ENCODE measurements around the gene WDR31. TPM values are rescaled to one million over a fixed set of nuclear protein-coding genes. Genes with fewer than 3 reads are reported as not detected.
A peak's percentile ranks its signal among the peaks of the same experiment; 100 is the strongest.

The WDR31 gene
- total and polyA plus RNA-seq, 2 of the 4 experiments (the other 2 are of a cell fraction), result 0.29 to 0.36 TPM

DNA sequence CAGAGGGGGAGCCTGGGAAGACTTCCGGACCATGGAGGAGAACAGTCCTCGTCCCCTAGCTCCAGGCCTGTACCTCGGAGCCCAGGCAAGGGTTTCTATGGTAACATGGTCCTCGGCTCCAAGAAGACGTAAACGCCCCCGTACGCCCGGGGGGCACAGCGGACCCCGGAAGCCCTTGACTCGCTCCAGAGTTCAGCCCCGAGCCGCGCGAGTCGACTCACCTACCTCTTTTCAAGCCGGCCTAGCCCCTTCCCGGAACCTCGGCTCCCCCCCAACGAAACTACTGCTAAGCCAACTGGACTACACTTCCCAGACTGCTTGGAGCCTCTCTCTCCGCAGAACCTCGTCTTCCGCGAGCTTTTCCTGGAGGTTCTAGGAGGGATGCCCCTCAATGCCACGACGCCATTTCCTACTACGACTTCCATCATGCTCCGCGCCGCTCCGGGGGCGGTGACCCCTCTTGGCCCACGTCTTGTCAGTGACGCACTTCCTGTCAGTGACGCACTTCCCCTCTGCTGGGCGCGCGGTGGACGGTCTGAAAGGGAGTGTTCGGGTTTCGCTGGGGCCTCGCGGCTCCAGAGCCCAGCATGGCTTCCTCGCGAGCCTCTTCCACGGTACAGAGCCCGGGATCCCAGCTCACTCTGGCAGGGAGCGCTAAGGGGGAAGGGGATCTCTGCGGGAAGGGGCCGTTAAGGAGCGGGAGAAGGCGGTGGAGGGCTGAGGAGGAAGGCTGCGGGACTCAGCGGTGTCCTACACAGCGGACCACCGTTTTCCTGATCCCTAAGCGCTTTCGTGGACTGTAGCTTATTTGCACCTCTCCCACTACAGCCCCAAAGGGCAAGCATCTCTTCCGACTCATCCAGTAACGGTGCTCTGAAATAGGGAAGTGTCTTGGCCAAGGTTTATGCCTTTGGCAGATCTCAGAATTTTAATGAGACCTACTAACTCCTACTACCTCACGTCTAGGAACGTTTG is 64.6 kb downstream of the WDR31 start, which contains the start of the genes CDC26 and PRPF4:
Gene CDC26 (minus strand): TSS at position 416 of the 975 bp plus-strand sequence. CDS start 3,065 bp downstream, outside the sequence.
Gene PRPF4 (plus strand): TSS at position 502 of the 975 bp plus-strand sequence. CDS start 86 bp downstream, at position 588.
- dilution Hi-C loops (cut with HindIII; ENCODE audit: low sequenced_read_pairs, unreplicated experiment) (no loop called here), in situ Hi-C loops (cut with MboI; ENCODE audit: low sequenced_read_pairs) (no loop called here), intact Hi-C loops (cut with micrococcal nuclease) (loop anchor here (1.0 to 10.0 kb wide), 3 partner anchors 54 to 379 kb away; partner anchors contain the start of genes FKBP15 and SLC31A1)
- peak within 1 kb of the TSS; percentile 33 for H3K18ac ChIP-seq (ENCODE audit: low read depth, low read length)
- H2BK20ac ChIP-seq (ENCODE audit: low read depth, low read length), result no peak within 1 kb of the TSS
- H3K4me3 ChIP-seq (ENCODE audit: insufficient read depth, low read depth, low read length), result peak within 1 kb of the TSS; percentile 74
- H2AFZ ChIP-seq (replicated peaks; ENCODE audit: low read length, poor library complexity), result peak within 1 kb of the TSS; percentile 98
- H3K14ac ChIP-seq (replicated peaks; ENCODE audit: low read depth, low read length), result peak within 1 kb of the TSS; percentile 86
- peaks cover 17 to 27% of the 10 kb centered on the region in 2 experiments for H3K79me1 ChIP-seq (ENCODE audit: low read depth in 1 of 2, low read length in 2 of 2)
- H3K27ac ChIP-seq (ENCODE audit: insufficient read depth, low read length), result peak within 1 kb of the TSS; percentile 88
- H4K20me1 ChIP-seq (ENCODE audit: insufficient read depth, low read length), result no peaks in the 10 kb centered on the region
- H2AK5ac ChIP-seq (ENCODE audit: low read depth, low read length), result peak within 1 kb of the TSS; percentile 84
- H4K91ac ChIP-seq (ENCODE audit: insufficient read depth, low read depth, low read length), result peak within 1 kb of the TSS; percentile 80
- H2BK5ac ChIP-seq (ENCODE audit: low read depth, low read length, poor library complexity, severe bottlenecking), result peak within 1 kb of the TSS; percentile 83
- peak within 1 kb of the TSS; percentile 61 to 80 for H4K8ac ChIP-seq (ENCODE audit: low read depth in 2 of 2, low read length in 2 of 2)
- no peaks in the 10 kb centered on the region for H3K27me3 ChIP-seq (ENCODE audit: control insufficient read depth, insufficient read depth, low read length)
- BruUV-seq (replicated peaks), result TSS peak; percentile 32
- WGBS, 2 experiments (ENCODE audit: extremely low coverage in 2 of 2, insufficient read length in 1 of 2), result 0% methylated on average over 8 of the region's 63 CpGs; no CpG with 5 or more reads in 1 of the 2 experiments
- TF ChIP-seq RFX5 (IDR thresholded peaks at IDR 0.05; ENCODE audit: low read depth, low read length) (no peak), CHD1 (IDR thresholded peaks at IDR 0.05; ENCODE audit: low read depth, low read length) (no peak; the same call in 1 of the 2 replicates), CEBPB (IDR thresholded peaks at IDR 0.05; ENCODE audit: low read depth, low read length) (no peak), MXI1 (IDR thresholded peaks at IDR 0.05; ENCODE audit: borderline replicate concordance, low read depth, low read length) (peak; percentile 93), NFE2L2 (IDR thresholded peaks at IDR 0.05; ENCODE audit: low read depth, low read length) (no peak), RAD21 (IDR thresholded peaks at IDR 0.05; ENCODE audit: low read length) (no peak), POLR2A (IDR thresholded peaks at IDR 0.05; ENCODE audit: low read depth, low read length) (peak; percentile 97), MAZ (IDR thresholded peaks at IDR 0.05; ENCODE audit: borderline replicate concordance, low read depth, low read length) (peak; percentile 94), BHLHE40 (IDR thresholded peaks at IDR 0.05; ENCODE audit: low read depth, low read length) (peak; percentile 66; the same call in 1 of the 2 replicates), FOS (IDR thresholded peaks at IDR 0.05; ENCODE audit: low read depth, low read length) (no peak)
- TF ChIP-seq, protein P1, sequence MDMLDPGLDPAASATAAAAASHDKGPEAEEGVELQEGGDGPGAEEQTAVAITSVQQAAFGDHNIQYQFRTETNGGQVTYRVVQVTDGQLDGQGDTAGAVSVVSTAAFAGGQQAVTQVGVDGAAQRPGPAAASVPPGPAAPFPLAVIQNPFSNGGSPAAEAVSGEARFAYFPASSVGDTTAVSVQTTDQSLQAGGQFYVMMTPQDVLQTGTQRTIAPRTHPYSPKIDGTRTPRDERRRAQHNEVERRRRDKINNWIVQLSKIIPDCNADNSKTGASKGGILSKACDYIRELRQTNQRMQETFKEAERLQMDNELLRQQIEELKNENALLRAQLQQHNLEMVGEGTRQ (IDR thresholded peaks at IDR 0.05; ENCODE audit: low read depth, low read length), result no peak
- peak; percentile 99 for DNase-seq
- H3K4me2 ChIP-seq (ENCODE audit: low read depth, low read length), result peak within 1 kb of the TSS; percentile 96
- POLR2A ChIA-PET (ENCODE audit: unreplicated experiment), result interaction anchor here (0.6 kb wide), 2 partner anchors 9 to 131 kb away, joined by 3 to 5 read pairs; no protein-coding TSS in a partner anchor
- H2AK9ac ChIP-seq (replicated peaks; ENCODE audit: low read depth, low read length, poor library complexity), result peak within 1 kb of the TSS; percentile 45
- ATAC-seq (ENCODE audit: low read depth), result peak; percentile 95
- CTCF ChIA-PET, result interaction anchor here (0.7 to 1.4 kb wide), 4 partner anchors 18 to 97 kb away, joined by 3 read pairs; partner anchors contain the start of genes FKBP15 and SLC31A1
- peak within 1 kb of the TSS; percentile 89 for H3K9ac ChIP-seq (ENCODE audit: low read depth, low read length)
- H3K9me1 ChIP-seq (ENCODE audit: insufficient read depth, low read length), result no peaks in the 10 kb centered on the region
- peak within 1 kb of the TSS; percentile 36; the same call in 1 of the 2 replicates for H2BK120ac ChIP-seq (ENCODE audit: low read depth, low read length)
- peak within 1 kb of the TSS; percentile 40 for H4K5ac ChIP-seq (ENCODE audit: low read depth, low read length)
- H3K23ac ChIP-seq (ENCODE audit: low read depth, low read length), result peak within 1 kb of the TSS; percentile 84; the same call in 1 of the 2 replicates
- H3K36me3 ChIP-seq (ENCODE audit: control insufficient read depth, insufficient read depth, low read length), result peaks cover 19% of the 10 kb centered on the region
- H3K56ac ChIP-seq (ENCODE audit: extremely low read depth, insufficient read depth, low read length), result peak within 1 kb of the TSS; percentile 82
- no peak within 1 kb of the TSS; the same call in 2 of the 3 replicates for H2BK15ac ChIP-seq (ENCODE audit: low read depth, low read length)
- no peaks in the 10 kb centered on the region for H3K9me3 ChIP-seq (ENCODE audit: control insufficient read depth, insufficient read depth, low read length)
- peak within 1 kb of the TSS; percentile 82 for H3K4ac ChIP-seq (ENCODE audit: low read depth, low read length)
- peaks cover 2% of the 10 kb centered on the region; the same call in 1 of the 2 replicates for H3K4me1 ChIP-seq (ENCODE audit: control insufficient read depth, insufficient read depth, low read length)

Data from IMR-90 (cell line).